ENCODE results near the gene TMEM38B.
"Not testable (repeated sequence)": the region's sequence is repeated elsewhere in the genome, so short reads cannot be mapped to it uniquely, and the experiment has no call there.

Gene TMEM38B

DNA sequence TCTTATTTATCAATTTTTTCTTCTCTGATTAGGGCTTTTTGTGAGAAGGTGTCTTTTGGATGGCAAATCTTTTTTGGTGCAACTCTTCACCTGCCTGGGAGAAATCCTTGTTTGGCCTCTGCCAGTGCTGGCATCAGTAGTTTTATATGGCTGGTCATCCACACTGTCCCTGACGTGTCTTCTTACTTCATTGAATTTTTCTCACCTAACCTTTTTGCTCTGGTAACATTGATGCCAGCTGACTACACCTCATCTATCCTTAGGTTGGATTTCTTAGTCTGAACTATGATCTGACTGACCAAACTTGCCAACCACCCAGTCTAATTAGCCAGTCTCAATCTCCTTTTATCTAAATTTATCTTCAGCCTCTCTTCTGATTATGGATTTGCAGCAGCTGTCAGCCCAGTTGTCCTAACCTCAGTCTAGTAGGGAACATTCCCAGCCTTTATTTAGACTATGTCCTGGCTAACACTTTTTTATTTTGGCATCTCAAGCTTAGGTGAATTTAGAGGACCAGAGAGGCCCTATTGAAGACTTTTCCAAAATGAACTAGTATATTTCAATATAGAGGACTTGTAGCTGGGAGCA, 10.6 kb upstream of the TMEM38B start:
- no peak for DNase-seq

- no peak for DNase-seq
Measured at GRCh38 chr9:105686936-105687335, 7.4 kb upstream of the TMEM38B start.

GRCh38 chr9:105690742-105691141, 3.6 kb upstream of the TMEM38B start:
- no peak for DNase-seq

DNA sequence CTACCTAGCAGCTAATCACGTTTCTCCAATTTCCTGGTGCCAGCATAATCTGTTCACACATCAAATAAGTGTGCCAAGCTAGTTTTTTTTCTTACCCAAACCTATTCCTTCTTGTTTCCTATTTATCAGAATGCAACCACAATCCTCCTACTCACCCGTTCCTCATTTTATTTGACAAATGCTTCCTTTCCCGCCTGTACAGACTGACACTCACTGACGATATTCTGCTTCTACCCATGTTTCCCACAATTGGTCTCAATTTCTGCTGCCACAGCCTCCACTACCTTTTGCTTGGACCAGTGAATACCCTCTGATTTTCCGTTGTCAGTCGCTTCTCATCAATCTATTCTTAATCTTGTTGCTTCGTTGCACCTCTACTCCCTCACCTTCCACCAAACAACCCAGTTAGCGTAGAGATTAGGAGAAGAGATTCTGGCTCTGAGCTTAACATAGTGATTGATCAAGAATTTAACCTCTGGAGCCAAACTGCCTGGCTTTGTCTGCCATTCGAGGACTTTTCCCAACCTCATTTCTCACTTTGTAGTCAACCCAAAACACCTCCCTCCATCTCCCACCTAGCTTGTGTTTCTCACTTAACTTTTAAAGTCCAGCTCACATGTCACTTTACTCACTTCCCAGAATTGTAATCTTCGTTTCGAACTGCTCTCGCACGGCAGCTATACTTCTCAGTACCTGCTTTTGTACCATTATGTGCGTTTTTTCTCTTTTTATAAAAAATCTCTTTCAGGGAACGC, 729 bp upstream of the TMEM38B start:
- no peak for DNase-seq

- peak; percentile 80 for DNase-seq
Measured at GRCh38 chr9:105694848-105695581, 674 bp downstream of the TMEM38B start.

GRCh38 chr9:105696219-105696793, 2.0 kb downstream of the TMEM38B start:
- DNase-seq, result no peak

GRCh38 chr9:105697871-105698270, 3.5 kb downstream of the TMEM38B start:
- DNase-seq, result no peak

GRCh38 chr9:105698348-105698870, 4.1 kb downstream of the TMEM38B start:
- DNase-seq, result no peak

GRCh38 chr9:105700668-105701067, 6.3 kb downstream of the TMEM38B start:
- no peak for DNase-seq

GRCh38 chr9:105701145-105701544, 6.8 kb downstream of the TMEM38B start:
- no peak for DNase-seq

- DNase-seq, result no peak
Measured at GRCh38 chr9:105702207-105702606, 7.9 kb downstream of the TMEM38B start.

- DNase-seq, result not testable (repeated sequence)
Measured at GRCh38 chr9:105703638-105704037, 9.3 kb downstream of the TMEM38B start.

GRCh38 chr9:105706156-105706555, 11.8 kb downstream of the TMEM38B start:
- no peak for DNase-seq

GRCh38 chr9:105708405-105708804, 14.1 kb downstream of the TMEM38B start:
- no peak for DNase-seq

- no peak for DNase-seq
Measured at GRCh38 chr9:105710638-105711037, 16.3 kb downstream of the TMEM38B start.

DNA sequence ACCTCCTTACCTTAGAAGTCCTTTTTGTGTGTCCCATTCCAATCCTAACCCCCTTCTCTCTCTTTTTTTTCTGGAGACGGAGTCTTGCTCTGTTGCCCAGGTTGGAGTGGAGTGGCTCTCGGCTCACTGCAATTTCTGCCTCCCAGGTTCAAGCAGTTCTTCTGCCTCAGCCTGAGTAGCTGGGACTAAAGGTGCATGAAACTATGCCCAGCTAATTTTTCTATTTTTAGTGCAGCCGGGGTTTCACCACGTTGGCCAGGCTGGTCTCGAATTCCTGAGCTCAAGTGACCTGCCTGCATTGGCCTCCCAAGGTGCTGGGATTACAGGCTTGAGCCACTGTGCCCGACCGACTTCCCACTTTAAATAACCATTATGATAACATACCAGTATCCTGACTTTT, 17.5 kb downstream of the TMEM38B start:
- no peak for DNase-seq

GRCh38 chr9:105712297-105712696, 18.0 kb downstream of the TMEM38B start:
- DNase-seq, result no peak

GRCh38 chr9:105712773-105713172, 18.4 kb downstream of the TMEM38B start:
- no peak for DNase-seq

- DNase-seq, result no peak
Measured at GRCh38 chr9:105713260-105714019, 19.1 kb downstream of the TMEM38B start.

- no peak for DNase-seq
Measured at GRCh38 chr9:105714020-105714331, 19.6 kb downstream of the TMEM38B start.

GRCh38 chr9:105716146-105716545, 21.8 kb downstream of the TMEM38B start:
- no peak for DNase-seq

- no peak for DNase-seq
Measured at GRCh38 chr9:105722099-105722498, 27.8 kb downstream of the TMEM38B start.

DNA sequence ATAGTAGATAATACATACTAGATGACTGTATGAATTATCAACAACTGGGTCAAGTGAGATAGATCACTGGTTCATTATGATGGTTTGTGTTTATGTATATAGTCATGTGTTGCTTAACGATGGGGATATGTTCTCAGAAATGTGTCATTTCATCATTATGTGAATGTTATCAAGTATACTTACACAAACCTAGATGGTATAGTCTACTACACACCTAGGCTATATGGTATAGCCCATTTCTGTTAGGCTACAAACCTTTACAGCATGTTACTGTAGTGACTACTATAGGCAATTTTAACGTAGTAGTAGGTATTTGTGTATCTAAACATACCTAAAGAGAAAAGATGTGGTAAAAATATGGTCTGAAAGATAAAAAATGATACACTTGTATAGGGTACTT, 31.0 kb downstream of the TMEM38B start:
- no peak for DNase-seq
